NCI-H1048 (cell line): ENCODE measurements around the gene ILK.

ENCODE experiments used
- DNase-seq: peaks from one replicate; lab custom pipeline; 2025; lab: John Stamatoyannopoulos, UW

The ILK gene

DNA sequence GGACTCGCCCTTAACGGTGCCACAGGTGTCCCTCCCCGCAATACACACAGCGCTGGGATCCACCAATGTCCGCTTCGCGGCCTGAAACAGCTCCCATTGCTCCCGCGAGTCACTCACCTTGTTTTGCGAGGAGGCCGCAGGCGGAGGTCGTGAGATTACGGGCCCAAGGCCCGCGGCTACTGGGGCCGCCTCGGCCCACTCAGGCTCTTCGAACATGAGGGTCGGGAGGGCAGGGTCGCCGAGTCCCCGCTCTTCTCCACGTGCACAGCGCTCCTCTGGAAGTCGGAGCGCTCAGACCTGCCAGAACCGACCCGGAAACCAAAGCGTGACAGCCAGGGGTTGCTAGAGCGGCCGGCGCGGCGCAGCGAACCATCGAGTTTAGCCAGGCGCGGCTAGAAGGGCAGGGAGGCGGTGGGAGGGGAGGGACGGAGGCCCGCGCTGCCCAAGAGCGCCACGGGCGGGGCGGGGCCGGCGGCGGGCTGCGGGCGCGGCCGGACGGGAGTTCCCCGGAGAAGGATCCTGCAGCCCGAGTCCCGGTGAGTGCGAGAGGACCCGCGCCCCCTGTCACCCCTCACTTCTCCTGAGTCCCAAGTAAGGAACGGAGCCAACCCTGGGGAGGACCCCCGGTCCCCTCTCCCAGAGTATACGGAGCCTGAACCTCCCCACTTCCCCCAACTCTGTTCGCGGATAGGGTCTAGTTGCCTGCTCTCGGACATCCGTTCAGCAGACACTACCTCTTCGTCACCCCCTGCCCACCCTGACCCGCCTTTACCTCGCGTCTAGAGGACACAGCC lies at the start of gene ILK, which contains the start of gene RRP8:
Gene ILK, plus strand, starts transcription at position 488 of the 794 bp plus-strand sequence. CDS start 498 bp downstream, outside the sequence.
Gene RRP8, minus strand, starts transcription at position 330 of the 794 bp plus-strand sequence. Its CDS starts 114 bp downstream, at position 216.
- DNase-seq: peak; percentile 68

DNA sequence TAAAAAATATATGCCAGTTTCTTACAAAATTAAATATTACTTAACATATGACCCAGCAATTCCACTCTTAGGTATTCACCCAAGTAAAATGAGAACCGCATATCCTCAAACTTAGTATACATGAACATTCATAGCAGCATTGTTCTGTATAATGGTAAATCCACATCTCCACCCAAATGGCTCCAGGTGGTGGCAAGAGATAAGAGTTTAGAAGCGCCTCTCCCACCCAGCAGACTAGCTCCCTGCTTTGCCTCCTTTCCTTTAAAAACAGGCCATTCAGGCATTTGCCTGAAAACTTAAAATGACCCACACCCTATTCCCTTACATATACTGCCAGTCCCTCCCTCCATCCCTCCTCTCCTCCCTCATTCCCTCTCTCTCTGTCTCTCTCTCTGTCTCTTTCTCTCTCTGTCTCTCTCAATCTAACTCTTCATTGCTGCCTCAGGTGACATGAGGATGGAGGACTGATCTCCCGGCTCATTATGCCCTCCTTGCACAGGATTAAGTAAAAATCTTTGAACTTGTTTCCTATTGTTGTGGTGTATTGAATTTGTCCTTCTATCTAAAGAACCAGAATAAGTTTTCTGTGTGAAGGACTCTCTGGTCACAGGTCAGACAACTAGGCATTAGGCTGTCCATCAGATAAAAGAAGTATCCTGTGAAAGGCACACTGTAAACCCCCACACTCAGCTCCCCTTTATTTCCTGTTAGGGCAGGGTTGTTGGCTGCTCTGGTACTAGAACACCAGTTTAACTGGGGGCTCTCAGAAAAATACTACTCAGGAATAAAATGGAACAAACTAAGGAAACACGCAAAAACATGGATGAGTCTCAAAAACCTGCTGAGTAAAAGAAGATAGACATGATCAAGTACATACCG lies 48.5 kb upstream of the ILK start:
- DNase-seq: no peak

DNA sequence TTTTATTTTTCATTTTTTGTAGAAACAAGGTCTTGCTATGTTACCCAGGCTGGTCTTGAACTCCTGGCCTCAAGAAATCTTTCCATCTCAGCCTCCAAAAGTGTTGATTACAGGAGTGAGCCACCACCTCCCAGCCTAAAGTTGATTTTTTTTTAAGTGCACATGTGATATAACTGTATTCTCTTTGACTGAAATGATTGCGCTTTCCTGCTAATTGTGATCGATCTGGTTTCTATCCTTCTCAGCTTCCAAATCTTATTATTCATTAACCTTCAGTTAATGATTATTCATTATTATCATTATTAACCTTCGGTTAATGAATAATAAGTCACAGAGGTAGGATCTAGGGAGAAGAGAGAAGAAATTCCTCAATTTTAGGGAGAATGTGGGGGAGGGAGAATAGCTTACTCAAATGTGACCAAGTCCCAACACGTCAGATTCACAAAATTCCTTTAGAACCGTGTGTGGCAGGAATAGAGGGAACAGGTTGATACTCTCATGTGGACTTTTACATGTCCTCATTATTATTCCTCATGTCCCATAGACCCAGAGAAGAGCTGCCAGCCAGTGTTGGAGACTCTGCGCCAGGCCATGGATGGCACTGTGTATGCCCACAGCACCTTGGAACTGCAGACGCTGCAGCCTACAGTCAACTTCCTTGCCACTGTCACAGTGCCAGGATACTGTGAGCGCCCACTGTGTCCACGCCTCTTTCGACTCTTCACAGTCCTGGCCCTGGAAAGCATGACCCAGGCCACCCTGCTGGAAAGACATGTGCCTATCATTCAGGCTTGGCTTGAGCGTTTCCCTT lies 47.2 kb upstream of the ILK start:
- no peak for DNase-seq

DNA sequence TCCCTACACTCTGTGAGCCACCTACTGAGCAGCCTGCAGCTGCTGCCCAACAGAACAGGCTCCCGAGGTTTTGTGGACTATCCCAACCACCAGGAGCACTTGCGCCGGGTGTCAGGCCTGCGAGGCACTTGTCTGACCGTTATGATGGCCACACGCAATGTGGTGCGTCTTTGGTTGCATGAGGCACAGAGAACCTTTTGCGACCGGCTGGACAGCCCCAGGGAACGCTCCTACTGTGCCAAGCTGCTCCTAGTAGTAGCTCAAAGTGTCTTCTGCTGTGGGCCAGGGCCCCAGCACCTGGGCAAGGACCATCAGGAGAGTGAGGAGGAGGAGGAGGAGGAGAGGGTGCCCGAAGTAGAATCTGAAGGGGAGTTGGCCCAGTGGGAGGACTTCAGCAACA lies 46.5 kb upstream of the ILK start:
- DNase-seq: no peak

DNA sequence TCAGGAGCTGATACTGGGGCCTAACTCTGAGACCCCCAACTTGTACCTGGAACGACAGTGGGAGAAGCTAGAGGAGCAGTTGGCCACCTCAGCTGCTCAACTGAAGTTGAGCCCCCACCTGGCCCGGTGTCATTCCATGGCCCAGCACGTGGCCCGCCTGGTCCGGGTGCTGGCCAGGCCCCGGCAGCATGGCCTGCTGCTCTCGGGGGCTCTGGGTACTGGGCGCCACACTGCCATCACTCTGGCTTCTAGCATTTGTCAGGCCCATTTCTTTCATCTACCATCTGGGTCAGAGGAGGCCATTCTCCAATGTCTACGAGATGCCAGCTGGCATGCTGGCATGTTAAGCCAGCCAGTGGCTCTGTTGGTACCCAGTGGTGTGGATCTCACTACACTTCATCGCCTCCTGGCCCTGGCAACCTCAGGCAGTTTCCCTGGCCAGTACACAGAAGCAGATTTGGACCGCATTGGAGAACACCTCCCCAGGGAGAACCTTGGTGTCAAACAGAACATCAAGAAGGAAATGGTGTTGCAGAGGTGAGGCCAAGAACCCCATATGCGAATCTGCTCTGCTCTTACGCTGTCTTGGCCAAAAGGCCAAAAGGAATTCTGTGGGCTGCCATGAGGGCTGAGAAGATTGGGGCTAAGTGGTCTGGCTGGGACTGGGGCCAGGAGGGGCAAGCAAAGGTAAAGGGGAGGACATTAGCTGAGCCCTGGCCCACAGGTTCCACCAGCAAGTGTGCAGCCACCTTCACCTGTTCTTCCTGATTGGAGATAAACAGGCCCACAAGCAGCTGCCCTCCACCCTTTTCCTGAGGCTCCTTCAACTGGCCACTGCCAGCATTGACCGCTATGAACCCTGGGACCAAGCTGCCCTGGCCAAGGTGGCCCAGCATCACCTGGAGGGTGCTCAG lies 45.6 kb upstream of the ILK start:
- DNase-seq: no peak

DNA sequence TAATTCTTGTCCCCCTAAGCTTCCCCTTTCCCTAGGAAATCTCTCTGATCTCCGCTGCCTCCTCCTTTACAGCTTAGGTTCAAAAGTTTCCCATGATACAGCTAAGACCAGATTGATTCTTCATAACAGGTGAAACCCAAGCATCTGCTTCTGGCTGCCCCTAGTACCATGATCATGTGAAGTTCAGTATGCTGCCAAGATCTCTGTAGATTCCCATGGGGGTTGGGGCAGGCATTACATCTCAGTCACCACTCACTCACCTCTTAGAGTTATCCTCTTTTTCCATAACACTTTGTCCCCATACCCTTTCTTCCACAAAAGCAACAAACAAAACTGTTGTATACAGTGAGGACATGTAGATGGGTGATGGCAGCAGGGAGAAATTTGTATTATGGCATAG lies 44.2 kb upstream of the ILK start:
- no peak for DNase-seq

DNA sequence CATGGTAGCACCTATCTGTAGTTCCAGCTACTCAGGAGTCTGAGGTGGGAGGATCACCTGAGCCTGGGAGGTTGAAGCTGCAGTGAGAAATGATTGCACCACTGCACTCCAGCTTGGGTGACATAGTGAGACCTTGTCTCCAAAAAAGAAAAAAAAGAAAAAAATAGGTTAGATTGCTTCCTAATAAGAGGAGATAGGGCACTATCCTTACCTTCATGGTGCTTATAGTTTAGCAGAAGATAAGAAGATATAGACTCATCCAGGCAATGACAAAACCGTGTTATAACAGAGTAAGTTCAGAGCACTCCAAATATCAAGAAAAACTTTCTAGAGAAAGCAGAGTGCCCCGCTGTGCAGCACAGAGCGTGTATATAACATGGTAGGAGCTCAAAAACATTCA lies 42.3 kb upstream of the ILK start:
- DNase-seq: no peak

DNA sequence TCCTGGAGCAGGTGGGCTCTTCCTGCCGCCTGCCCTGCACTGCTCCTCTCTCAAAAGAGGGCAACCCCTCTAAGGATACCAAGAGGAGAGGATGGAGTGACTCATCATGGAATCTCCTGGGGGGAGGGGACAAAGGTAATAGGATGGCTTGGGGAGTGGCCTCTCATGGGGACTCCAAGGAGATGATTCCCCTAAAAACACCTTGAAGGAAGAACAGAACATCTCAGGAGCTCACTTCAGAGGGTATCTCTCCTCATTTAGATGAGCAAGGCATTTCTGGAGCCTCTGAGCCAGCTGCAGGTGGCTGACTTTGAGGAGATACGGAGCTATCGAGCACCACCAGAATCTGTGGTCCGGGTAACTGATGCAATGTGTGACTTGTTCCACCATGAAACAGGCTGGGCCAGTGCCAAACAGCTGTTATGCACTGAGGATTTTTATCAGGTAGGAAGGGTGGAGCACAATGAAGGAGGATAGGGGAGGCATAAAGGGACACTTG lies 40.4 kb upstream of the ILK start:
- no peak for DNase-seq

DNA sequence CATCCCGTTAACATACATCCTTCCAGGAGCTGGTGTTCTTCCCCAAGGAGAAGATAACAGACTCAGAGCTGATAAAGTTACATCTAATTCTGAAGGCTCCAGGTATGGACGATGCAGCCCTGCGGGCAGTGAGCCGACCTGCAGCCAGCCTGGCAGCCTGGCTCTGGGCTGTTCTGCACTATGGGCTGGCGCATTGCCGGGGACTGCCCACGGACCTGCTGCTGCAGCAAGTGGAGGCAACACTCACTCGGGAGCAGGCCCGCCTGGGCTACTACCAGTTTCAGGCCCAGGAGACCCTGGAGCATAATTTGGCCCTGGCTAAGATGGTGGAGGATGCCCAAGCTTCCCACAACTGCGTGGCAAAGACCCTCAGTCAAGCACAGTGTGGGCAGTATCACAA lies 39.9 kb upstream of the ILK start:
- DNase-seq: no peak

DNA sequence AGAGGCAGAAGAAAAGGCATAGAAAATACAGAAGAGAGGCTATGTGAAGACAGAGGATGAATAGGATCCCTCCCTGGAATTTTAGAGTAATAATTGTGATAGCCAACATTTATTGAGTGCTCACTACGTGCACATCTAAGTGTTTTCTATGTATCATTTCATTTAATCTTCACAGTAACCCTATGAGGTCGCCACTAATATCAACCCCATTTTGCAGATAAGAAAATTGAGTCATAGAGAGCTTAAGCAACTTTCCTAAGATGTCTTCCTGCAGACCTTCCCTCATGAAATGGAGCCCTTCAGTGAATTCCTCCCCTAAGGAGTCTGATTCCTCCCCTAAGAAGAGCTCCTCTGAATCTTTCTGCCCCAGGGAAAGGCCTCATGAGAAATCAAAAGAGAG lies 38.2 kb upstream of the ILK start:
- DNase-seq: no peak

DNA sequence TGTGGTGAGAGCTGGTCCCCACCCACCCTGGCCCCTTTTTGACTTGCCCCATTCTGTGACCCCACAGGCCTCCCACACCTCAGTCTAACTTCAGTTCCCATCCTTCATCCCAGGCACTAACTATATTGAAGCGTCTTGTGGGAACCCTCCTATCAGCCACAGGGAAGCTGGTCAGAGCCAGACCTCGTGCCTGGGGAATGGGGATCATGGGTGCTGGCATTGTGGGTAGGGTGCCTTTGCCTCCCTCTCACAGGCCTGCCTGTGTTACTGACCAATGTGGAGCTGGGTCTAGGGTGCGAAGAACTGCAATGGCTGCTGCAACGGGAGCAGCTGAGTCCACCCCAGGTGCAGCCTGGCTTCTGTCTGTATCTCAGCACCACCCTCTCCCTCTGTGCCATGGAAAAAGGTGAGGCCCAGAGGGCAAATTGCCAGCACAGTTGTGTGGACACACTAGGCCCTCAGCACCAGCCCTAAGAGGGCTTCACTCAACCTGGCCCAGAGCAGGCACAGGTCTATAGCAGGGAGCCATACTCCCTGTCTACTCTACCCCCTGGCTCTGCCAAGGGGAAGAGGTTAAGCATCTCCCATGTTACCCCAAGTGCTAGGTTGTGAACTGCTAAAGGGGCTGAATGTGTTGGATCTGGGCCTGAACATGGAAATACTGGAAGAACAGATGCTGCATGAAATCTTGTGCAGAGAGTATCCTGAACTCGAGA lies 37.4 kb upstream of the ILK start:
- no peak for DNase-seq

DNA sequence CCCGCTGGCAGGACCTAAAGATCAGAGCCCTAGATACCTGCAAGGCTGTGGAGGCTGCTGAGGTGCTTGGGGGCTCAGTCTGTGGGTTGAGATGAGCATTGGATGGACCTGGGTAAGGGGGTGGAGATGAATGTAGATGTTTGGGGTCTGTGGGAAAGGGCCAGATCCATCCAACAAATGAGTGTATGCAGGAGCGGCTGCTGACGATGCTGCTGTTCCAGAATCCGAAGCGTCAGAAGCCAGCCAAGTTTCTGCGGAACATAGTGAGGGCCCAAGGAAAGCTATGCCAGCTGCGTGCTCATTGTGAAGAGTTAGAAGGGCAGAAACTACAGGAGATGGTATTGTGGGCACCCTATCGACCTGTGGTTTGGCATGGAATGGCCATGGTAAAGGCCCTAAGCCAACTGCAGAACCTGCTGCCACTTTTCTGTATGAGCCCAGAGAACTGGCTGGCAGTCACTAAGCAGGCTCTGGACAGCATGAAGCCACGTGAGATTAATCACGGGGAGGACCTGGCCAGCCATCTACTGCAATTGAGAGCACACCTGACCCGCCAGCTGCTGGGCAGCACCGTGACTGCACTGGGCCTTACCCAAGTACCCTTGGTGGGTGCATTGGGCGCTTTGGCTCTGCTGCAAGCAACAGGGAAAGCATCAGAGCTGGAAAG lies 36.7 kb upstream of the ILK start:
- DNase-seq: no peak

DNA sequence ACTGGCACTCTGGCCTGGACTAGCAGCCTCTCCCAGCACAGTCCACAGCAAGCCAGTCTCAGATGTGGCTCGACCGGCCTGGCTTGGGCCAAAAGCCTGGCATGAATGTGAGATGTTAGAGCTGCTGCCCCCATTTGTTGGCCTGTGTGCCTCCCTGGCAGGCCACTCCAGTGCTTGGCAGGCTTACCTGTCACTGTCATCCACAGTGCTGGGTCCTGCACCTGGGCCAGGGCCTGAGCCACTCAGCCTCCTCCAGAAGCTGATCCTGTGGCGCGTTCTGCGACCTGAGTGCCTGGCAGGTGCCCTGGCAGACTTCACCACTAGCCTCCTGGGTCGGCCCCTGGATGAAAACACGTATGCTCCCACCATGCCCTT lies 36.2 kb upstream of the ILK start:
- no peak for DNase-seq

DNA sequence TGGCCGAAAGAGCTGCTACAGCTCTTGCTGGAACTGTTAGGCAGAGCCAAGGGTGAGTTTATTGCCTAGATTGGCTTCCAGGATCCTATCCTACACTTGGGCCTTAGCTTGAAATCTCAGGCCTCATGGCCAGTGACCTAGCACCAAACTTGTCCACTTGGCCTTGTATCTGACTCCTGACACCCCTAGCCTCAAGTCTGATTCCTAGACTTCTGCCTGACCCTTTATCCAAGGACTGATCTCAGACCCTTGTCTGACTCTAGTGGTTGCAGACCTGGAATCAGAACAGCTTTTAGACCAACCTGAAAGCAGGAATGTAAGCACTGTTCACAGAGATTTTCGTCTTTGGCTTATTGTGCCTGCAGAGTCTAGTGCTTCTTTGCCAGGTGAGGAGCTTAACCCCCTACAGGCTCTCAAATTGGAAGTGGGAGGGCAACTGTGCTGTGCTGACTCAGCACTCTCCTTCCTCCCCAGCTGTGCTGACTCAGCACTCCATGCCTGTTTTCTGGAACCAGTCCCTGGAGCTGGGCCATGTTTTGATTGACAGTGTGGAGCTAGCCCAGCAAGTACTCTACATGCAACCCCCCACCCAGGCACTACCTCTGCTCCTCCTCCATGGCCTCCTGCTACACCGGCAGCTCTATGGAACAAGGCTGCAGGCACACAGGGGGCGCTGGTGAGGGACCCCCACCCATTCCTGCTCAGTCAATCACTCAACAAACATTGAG lies 35.2 kb upstream of the ILK start:
- no peak for DNase-seq

DNA sequence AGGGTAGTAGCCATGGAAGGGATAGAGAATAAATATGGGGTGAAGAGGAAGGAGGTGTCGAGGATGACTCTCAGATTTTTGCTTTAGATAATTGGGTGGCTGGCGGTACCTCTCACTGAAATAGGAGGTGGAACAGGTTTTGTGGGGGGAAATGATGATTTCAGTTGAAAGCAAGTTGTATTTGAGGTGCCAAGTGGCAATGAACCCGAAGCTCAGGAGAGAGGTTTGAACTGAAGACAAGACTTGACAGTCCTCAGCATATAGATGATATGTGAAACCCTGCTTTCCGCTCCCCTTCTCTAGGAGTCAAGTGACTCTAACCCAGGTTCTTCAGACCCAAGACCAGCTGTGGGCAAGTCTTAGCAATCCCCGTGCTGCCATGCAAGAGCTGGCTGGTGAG lies 33.9 kb upstream of the ILK start:
- no peak for DNase-seq

DNA sequence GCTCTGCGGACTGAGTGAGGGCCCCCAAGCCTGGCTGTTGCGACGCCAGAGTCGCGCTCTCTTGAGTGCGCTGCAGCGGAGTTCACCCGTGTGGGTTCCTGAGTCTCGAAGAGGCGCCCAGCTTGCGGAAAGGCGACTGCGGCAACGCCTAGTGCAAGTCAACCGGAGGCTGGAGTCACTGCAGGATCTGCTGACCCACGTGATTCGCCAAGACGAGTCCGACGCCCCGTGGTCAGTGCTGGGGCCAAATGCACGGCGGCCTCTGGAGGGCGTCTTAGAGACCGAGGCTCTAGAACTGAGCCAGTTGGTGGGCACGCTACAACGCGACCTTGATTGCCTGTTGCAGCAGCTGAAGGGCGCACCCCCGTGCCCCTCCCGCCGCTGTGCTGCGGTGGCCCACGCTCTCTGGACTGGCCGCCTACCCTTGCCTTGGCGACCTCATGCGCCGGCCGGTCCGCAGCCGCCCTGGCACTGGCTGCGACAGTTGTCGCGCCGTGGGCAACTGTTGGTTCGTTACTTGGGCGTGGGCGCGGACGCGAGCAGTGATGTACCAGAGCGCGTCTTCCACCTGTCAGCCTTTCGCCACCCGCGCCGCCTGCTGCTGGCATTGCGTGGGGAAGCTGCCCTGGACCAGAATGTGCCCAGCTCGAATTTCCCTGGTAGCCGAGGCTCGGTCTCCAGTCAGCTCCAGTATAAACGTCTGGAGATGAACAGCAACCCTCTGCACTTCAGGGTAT lies 32.7 kb upstream of the ILK start:
- DNase-seq: no peak

DNA sequence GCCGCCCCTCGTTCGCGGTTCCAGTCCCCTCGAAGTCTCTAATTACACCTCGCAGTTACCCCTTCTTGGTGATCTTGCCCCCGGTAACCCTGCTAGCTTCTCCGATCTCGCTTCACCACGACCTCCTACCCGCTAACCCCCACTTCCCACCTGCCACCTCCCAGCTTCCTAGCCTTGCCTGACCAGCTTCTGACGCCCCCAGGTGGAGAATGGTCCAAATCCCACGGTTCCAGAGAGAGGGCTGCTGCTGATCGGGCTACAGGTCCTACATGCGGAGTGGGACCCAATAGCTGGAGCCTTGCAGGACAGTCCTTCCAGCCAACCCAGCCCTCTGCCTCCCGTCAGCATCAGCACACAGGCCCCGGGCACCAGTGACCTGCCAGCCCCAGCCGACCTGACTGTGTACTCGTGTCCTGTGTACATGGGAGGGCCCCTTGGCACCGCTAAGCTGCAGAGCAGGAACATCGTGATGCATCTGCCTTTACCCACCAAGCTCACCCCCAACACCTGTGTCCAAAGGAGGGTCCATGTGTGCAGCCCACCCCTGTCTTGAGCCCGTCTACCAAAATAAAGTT lies 32.1 kb upstream of the ILK start:
- no peak for DNase-seq

DNA sequence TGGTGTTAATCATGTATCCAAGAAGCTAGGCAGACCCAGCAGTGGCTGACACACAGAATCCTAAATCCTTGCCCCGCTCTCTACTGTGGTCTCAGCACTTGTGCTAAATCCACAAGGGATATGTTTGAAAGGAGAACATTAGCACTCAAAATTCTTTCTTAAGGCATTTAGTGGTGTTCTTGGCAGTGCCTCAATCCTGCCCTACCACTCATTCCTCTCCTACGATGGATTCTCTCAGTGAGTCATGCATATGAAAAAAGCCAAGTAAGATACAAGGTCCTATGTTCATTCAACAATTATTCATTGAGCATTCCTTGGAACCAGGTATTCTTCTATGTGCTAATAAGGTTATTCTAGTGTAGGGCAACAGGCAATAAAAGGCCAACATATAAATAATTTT lies 31.4 kb upstream of the ILK start:
- no peak for DNase-seq
